Activated CD8-positive, alpha-beta memory T cell treated with anti-CD3 and anti-CD28 coated beads for 24 hours (primary cell): ENCODE results near the gene ZFYVE28.
"Not testable (repeated sequence)": the region's sequence is repeated elsewhere in the genome, so short reads cannot be mapped to it uniquely, and the experiment has no call there.

ENCODE experiments used
- DNase-seq: peaks from one replicate; pipeline ENCODE4 v3.0.0-alpha.2; 2020

ZFYVE28 gene

DNA sequence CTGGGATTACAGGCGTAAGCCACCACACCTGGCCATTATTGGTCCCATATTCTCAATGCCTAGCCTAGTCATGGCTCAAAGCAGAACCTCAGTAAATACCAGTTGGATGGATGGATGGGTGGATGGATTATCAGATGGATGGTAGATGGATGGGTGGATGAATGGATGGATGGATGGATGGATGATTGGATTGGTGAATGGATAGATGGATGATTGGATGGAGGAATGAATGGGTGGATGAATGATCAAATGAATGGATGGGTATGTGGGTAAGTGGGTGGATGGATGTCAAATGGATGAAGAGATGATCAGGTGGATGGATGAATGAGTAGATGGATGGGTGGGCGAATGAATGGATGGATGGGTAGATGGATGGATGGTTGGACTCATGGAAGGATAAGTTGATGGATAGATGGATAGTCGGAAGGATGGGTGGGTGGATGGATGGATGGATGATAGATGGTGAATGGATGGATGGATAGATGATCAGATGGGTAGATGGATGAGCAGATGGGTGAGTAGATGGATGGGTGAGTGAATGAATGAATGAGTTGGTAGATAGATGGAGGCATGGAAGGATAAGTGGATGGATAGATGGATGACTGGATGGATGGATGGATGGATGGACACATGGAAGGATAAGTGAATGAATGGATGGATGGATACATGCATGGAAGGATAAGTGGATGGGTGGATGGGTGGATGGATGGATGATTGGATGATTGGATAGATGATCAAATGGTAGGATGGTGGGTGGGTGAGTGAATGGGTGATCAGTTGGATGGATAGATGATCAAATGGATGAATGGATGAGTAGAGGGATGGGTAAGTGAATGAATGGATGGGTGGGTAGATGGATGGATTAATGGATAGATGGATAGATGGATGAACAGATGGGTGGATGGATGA lies 28.5 kb upstream of the ZFYVE28 start:
- DNase-seq = no peak

DNA sequence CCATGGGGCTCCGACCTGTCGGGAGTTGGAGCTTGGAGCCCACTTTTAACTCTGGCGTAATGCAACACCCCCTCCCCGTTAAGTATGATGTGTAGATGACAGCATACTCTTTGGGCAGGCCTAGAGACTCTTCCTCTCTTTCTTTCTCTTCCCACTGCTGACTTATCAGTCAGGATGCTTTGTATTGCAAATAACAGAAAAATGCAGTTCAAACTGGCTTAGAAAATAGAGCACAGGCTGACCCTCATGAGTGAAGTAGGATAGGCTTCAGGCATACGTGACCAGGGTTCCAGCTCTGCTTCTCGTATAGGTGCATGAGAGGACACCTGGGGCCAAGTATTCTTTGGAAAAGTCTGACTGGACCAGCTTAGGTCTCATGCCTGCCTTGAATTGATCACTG lies 27.1 kb upstream of the ZFYVE28 start:
- no peak for DNase-seq

DNA sequence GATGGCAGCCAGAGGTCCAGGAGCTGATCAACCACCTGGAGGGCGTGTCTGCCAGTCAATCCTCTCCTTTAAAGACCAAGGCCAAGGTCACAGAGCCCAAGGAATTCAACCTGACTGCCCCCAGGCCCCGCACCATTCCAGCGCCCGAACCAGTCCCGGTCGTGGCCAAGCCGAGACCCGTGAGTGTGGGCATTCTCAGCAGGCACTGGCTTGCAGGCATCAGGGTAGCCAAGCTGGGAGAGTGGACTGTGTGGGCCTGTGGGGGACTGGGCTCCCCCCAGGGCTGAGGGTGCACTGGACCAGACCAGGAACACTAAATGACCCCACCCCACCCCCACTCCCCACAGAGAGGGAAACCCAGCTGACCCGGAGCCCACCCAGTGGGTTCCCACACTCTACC lies 26.7 kb upstream of the ZFYVE28 start:
- DNase-seq = no peak

DNA sequence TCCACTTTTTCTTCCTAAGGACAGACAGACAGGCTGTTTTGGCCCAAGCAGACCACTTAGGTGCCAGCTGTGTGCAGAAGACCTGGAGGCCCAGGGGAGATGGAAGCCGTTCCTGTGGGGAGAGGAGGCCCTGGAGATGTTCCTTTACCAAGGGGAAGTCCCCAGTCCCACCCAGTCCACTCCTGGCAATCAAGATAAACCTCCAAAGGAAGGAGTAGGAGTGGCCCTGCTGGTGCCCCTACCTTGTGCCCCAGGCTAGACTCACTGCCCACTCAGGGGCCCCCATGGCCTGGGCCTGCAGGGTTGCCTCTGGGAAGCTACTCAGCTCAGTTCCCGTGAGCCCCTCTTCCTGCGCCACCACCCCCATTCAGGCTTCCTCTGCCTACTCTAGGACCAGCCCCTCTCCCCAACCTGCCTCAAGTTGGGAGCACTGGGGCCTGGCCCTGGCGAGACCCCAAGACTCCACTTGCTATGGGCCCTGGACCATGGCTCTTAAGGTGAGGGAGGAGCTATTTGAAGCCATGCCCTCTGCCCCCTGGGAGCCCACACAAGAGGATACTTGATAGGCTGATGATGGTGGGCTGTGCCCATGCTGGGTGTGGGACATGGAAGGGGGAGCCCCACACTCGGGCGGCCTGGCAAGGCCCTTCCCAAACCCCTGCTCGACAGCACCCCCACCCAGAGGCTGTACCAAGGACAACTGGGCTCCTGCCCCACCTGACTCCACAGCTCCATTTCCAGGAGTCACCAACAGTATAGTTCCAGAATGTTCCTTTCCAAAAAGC lies 25.7 kb upstream of the ZFYVE28 start:
- no peak for DNase-seq

DNA sequence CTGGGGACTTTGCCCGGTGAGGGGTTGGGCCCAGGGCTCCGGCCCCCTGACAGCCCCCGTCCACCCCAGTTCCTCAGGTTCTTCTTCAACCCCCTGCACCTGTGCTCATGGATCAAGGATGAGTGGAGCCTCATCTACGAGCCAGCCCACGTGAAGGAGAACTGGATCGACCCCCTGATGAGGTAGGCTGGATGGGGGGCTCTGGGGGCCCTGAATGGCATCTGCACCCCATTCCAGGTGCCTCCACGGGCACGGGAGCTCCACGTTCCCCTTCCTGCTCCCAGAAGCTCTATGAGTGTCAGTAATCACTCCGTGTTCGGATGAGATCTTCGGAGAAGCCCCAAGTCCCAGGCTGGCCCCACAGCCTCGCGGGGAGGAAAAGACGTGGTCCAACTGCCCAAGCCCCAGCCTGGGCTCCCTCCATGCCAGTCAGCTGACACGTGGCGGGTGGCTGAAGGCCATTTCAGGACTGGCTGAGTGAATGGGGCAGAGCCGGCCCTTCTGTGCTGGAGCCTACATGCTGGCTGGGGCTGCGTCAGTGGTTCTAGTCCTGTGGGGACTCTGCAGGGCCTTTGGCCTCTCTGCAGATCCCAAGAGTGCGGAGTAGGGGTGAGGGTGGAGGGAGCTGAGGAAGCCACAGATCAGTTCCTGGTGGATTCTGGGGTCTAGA lies 24.8 kb upstream of the ZFYVE28 start:
- DNase-seq = no peak

DNA sequence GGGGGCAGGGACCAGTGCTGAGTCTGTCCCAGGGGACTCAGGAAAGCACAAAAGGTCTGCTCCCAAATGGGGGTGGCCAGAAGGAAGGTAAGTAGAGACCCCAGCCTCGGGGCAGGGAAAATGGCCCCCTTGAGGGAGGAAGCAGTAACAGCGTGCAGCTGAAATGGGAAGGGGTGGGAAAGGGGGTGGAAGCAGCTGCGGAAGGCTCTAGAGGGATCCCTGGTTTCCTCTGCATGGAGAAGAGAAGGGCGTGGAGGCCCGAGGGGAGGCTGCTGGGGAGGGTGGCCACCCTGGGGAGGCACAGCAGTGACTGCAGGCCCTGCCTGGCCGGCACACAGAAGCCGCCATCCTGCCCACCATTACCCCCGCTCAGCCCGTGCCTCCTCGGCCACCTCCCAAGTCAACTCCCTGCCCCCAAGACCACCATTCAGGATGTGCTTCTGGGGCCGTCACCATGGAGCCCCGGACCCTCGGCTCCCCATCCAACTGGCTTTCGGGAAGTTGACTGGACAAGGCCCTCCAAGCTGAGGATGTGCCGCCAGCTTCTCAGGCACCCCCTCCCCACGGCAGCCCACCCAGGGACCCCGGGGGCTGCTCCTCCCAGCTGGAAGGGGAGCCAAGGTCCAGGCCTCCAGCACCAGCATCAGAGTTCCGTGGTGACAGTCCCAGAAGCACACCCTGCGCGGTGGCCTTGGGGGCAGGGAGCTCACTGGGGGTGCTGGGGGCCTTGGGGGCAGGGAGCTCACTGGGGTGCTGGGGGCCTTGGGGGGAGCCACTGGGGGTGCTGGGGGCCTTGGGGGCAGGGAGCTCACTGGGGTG lies 23.9 kb upstream of the ZFYVE28 start:
- DNase-seq = no peak

DNA sequence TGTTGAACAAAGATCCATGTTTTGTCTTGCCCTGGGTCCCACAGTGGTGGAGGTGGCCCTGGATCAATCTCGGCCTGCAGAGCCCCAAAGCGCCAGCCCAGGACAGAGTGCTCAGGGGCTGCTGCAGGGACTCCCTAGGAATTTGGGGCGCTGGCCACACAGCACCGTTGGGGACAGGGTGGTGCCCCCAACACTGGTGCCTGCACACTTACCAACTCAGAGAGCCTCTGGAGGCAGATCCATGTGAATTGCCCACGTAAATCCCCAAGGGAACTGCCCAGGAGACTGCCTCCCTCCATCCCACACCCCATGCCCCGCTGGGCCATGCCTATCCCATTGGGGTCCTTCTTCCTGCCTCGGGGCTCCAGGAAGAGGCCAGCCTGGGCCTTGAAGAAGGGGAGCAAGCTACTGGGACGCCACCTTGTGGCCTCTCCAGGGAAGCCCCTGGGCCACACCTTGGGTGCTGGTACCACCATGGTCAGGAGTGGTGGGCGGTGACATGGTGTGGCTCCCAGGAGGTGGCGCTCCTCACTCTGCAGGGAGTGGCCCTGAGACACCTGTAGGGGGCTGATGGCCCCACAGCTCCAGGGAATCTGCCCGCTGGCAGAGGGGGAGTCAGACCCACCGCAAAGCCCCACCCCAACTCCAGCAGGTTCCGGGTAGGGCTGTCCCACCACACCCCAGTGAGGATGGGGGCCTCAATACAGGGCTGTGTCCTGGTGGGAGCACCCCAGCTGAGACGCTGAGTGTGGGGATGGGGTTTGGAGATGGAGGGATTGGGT lies 23.1 kb upstream of the ZFYVE28 start:
- peak; percentile 87 for DNase-seq

DNA sequence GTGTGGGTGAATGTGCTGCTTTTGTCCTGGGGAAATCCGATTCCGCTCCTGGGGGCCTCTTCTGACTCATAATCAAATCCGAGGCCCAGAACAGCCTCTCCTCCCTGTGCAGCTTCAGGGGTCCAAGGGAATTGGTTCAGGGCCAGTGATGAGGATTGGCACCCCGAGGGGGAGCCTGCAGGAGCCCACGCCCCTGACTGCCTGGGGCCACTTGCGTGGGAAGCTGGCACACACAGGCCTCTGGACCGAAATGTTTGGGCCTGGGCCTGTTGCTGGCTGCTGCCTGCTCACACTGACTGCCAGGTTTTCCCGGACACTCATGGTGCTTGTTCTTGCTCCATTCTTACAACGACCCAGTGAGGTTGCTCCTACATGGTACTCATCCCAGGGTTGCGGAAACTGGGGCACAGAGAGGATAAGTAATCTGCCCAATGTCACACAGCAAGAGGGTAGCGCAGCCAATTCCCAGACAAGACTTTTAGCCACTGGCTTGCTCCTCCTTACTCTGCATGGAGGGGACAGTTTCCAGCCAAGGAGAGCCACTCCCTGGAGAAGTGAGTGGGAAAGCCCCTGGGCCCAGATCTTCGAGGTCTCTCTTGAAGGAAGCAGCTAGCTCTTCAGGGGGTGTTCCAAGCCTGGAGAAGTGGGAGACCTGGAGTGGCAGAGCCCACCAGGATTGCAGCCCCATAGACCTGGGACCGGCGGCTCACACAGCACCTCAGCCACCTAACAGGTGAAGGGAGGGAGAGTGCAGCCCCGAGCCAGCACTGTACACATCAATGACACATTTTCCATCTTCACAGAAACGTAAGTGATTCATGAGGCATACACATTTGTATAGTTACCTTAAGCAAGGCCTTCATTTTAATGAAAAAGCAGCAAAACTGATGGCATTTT lies 20.6 kb upstream of the ZFYVE28 start:
- DNase-seq = no peak

DNA sequence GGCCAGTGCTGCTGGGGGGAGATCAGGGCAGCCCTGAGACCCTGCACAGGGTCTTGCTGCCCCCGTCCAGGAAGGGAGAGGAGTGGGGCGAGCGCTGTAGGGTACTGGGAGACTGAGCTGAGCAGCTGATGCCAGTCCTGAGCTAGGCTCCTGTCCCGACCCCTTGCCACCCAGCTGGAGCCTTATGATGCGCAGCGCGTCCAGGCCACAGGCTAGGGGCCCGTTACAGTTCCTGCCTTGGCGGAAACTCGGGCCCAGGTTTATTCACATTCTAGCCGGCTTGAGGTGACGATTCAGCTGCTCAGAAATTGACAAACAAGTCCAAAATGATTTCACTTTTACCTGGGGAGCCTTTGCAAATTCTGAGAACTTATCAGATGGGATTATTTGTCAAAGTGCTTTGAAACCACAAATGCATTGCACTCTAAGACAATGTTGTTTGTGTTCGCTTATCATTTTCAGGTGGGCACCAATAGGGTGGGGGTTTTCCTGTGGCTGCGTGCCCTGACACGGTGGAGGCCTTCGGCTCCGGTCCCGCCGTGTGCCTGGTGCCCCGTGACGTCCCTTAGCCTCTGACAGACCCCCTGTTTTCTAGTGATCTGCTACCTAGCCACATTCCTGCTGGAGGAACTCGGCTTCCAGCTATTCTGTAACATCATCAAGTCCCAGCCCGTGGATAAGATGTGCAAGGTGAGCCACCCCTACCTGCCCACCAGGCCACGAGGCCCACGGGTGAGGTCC lies 19.2 kb upstream of the ZFYVE28 start:
- no peak for DNase-seq

DNA sequence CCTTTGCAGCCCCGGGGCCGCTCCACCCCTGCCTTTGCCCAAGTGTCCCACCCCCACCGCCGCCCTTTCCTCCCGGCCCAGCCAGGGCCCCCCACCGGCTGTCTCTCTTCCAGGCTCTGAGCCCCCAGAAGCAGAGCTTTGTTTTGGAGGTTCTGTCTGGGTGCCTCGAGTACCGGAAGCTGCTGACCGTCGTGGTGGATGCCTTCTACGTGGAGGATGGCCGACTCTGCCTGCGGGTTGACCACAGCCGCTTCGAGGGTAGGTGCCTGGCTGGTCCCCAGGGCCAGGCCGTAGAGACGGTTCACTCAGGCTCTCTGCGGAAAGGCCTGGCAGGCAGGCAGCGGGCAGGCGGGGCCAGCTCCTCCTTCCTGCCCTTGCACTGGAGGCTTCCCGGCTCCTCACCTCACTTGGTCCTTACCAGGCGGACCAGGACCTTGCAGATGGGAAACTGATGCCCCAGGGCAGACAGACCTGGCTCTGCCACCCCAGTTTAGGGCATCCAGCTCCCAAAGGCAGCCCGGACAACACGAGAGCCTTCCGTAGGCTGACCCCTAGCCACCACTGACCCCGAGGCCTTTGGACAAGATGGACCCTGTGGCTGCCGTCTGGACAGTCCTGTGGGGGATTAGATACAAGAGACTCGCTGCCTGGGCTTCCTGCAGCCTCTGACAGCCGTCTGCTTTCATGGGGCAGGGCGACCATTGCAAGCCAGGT lies 18.5 kb upstream of the ZFYVE28 start:
- DNase-seq = no peak

DNA sequence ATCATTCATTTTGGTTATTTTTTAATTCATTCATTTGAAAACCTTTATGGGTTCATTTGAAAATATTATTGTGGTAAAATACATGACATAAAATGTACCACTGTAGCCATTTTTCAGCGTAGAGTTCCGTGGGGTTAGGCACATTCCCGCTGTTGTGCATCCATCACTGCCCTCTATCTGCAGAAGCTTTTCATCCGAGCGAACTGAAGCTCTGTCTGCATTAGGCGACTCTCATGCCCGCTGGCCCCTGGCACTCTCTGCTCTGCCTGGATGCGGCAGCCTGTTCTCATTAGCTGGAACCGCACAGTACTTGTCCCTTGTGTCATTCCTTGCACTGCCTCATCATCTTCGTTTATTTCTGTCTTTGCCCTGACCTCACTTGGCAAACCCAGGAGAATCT lies 17.9 kb upstream of the ZFYVE28 start:
- DNase-seq = no peak

DNA sequence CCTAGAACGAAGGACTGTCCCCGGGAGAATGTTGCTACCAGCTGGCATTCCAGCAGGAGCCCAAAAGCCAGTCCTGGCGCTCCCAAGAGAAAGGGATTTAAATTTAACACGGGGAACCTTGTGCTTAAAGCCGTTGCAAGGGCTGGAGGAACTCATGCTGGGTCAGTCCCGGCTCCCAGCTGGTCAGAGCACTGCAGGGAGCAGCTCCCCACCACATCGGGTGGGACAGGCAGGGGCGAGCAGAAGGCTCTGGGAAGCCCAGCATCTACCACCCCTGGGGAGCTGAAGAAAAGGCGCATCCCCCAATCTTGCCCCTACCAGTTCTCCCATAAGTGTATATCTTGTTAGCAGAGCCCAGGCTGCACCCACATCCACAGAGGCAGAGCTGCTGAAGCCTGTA lies 16.0 kb upstream of the ZFYVE28 start:
- no peak for DNase-seq

DNA sequence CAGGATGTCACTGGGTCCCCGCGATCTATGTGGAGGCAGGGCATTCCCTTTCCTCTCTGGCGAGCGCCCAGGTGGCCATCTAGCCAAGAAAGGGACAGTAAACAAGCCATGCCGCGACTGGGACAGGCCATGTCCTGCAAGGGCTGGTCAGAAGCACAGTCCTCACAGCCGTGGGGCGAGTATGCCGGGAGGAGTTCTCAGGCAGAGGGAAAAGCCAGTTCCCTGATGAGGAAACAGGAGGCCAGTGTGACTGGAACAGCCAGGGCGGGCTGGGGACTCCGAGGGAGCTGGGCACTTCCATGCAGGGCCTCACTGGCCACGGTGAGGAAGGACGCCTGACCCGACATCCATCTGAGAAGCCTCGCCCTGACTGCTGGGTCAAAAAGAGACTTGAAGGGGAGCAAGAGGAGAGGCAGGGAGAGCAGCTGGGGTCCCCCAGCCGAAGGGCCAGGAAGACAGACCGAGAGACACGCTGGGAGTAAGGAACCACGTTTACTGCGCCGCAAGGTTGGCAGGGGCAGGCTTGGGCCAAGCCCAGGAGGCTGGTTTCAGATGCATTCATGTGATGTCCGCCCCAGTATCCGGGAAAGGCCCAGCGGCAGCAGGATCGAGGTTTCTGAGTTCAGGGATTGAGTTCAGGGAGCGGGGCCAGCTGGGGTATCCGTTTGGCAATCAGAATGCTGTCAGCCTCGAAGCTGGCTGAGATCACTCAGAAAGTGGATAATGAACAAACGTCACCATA lies 15.3 kb upstream of the ZFYVE28 start:
- no peak for DNase-seq

DNA sequence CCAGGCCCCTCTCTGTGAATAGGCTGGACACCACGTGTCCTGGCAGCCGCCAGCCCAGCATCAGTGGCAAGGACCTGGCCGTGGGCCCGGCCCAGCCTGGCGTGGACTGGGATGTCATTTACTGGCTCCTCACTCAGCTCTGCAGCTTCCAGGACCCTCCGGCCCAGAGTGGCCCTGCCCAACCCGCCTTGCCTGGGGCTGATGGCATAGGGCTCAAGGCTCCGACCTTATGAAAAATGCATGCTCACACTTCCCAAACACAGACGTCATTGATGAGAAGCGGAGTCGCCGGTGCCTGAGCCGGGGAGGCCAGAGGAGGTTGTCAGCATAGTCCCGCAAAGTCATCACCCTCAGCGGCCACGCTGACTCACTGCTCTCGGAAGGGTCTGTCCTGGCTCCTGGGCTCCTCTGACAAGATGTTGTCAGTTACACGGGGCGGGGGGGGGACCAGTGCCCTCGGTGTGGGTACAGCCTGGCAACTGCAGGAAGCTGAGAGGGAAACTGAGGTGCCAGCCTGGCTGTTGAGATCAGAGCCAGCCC lies 14.6 kb upstream of the ZFYVE28 start:
- no peak for DNase-seq

DNA sequence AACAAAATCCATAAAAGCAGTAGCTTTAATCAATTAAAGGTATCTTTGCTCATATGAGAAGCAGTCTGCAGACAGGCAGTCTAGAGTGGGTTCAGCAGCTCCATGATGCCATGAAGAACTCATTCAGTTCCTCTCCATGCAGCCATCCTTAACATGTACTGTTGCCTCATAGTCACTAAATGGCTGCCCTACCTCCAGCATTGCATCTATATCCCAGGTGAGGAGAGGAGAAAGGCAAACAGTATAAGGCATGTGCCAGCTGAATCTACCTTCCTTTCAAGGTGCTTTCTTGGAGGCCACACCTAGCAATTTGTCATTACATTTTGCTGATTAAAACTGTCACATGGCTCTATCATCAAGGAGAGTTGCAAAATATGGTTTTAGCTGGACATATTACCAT lies 13.6 kb upstream of the ZFYVE28 start:
- DNase-seq = no peak

DNA sequence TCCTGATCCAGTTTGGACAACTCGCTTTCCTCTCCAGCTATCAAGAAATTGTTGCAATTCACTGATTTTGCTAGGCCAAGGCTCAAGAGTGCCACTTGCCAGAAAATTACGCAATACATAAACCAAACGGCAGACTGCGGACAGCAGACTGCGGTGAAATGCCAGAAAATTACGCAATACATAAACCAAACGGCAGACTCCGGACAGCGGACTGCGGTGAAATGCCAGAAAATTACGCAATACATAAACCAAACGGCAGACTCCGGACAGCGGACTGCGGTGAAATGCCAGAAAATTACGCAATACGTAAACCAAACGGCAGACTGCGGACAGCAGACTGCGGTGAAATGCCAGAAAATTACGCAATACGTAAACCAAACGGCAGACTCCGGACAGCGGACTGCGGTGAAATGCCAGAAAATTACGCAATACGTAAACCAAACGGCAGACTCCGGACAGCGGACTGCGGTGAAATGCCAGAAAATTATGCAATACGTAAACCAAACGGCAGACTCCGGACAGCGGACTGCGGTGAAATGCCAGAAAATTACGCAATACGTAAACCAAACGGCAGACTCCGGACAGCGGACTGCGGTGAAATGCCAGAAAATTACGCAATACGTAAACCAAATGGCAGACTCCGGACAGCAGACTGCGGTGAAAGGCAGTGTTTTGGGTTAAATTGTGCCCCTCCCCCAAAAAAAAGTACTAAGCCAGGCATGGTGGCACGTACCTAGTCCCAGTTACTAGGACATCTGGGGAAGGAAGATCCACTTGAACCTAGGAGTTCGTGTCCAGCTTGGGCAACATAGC lies 11.7 kb upstream of the ZFYVE28 start:
- DNase-seq = not testable (repeated sequence)

DNA sequence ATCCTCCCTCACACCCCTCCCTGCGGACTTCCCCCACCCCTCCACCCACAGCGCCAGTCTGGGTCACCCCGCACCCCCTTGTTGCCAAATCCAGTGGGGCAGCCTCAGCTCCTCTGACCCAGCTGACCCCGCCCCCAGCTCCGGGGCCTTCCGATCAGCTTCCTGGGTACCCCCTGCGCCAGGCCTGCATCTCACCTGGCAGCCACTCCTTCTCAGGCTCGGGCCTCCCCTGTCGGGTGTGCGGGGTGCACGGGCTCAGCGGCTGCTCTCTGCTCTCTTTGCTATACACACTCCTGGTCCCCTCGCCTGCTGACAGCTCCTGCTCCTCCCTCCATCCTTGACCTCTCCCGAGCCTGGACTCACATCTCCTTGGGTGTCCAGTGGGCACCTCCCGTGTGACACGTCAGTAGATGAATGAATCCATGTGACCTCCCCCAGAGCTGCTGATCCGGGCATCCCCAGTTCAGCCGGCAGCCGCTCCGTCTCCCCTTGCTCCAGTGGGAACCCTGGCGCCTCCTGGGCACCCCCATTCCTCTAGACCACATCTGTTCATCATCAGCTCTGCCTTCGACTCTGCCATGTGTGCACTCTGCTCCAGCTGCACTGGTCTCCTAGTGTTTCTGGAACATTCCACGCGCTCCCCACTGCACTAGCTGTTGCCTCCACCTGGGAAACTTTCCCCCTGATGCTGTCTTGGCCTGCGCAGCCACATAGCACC lies 10.2 kb upstream of the ZFYVE28 start:
- no peak for DNase-seq
